ENCODE results near the gene PANX3. TPM values are rescaled to one million over a fixed set of nuclear protein-coding genes. Genes with fewer than 3 reads are reported as not detected.

PANX3 gene
- total RNA-seq, 1 experiment from 2014 or later, result not detected

GRCh38 chr11:124657904-124658303, 46.7 kb downstream of the PANX3 start:
- H3K27me3 Mint-ChIP-seq (ENCODE audit: low read depth), result 0 out of 2 replicates have a peak, but pooled peaks cover 1% of the 10 kb centered on the region
- no peaks in the 10 kb centered on the region for H3K79me1 ChIP-seq (ENCODE audit: insufficient read depth, low read depth, low read length, poor library complexity, severe bottlenecking)
- no peak overlapping the region for H3K18ac ChIP-seq (ENCODE audit: insufficient read length, low read depth, low read length)
- 0 out of 5 replicates have a peak overlapping the region, but pooled peaks of 1 of the 2 experiments have one; percentile 3 for H3K4me3 Mint-ChIP-seq
- H2BK5ac ChIP-seq (ENCODE audit: insufficient read length, low read length), result no peak overlapping the region
- peaks cover 4% of the 10 kb centered on the region; the same call in 1 of the 2 replicates for H3K4me1 ChIP-seq (ENCODE audit: insufficient read depth, low read length)
- H3K36me3 Mint-ChIP-seq (ENCODE audit: insufficient read depth in 1 of 3, low read depth in 3 of 3), result no peaks in the 10 kb centered on the region; a peak in 1 of 7 replicates
- no peak for DNase-seq
- no peaks in the 10 kb centered on the region for H3K27me3 ChIP-seq (ENCODE audit: insufficient read depth, low read length)
- H3T11ph ChIP-seq (ENCODE audit: low read length), result no peak overlapping the region
- WGBS (ENCODE audit: extremely low coverage, insufficient read length, low lambda C conversion rate), result no CpG with 5 or more reads among the region's 5 CpGs
- H3K4me1 Mint-ChIP-seq, result peaks cover 18 to 19% of the 10 kb centered on the region in 2 experiments
- H3K56ac ChIP-seq (ENCODE audit: insufficient read length, low read depth, low read length), result no peak overlapping the region
- H4K20me1 ChIP-seq (ENCODE audit: control insufficient read depth, insufficient read depth, insufficient read length), result no peaks in the 10 kb centered on the region
- no peak overlapping the region for H4K91ac ChIP-seq (ENCODE audit: insufficient read length, low read depth, low read length)
- H3K27ac ChIP-seq (ENCODE audit: insufficient read length, low read depth, low read length), result no peak overlapping the region
- no peak overlapping the region for H2AFZ ChIP-seq (ENCODE audit: low read length)
- no peaks in the 10 kb centered on the region for H3K79me2 ChIP-seq (ENCODE audit: insufficient read depth, low read length)
- no peak overlapping the region for H3K23ac ChIP-seq (ENCODE audit: insufficient read length, low read depth, low read length)
- H3K9me3 Mint-ChIP-seq, result no peaks in the 10 kb centered on the region; a peak in 1 of 5 replicates
- H3K4ac ChIP-seq (ENCODE audit: low read depth, low read length), result no peak overlapping the region
- no peak overlapping the region for H4K8ac ChIP-seq (replicated peaks; ENCODE audit: insufficient read length, low read depth, low read length)
- H2BK15ac ChIP-seq (ENCODE audit: low read depth, low read length), result no peak overlapping the region
- no peak overlapping the region for H2BK12ac ChIP-seq (ENCODE audit: insufficient read length, low read depth, low read length)
- no peak overlapping the region for H2AK5ac ChIP-seq (ENCODE audit: insufficient read length, low read length)
- no peak overlapping the region for H3K9ac ChIP-seq (ENCODE audit: extremely low read depth, insufficient read length, low read length)
- no peak overlapping the region for H2BK120ac ChIP-seq (ENCODE audit: low read depth, low read length, poor library complexity, severe bottlenecking)
- H2BK20ac ChIP-seq (ENCODE audit: low read depth, low read length, poor library complexity, severe bottlenecking), result no peak overlapping the region
- no peak overlapping the region for H4K5ac ChIP-seq (ENCODE audit: insufficient read length, low read depth, low read length)
- H3K4me2 ChIP-seq (ENCODE audit: insufficient read depth, insufficient read length, low read length), result no peak overlapping the region
- TF ChIP-seq, protein P1, sequence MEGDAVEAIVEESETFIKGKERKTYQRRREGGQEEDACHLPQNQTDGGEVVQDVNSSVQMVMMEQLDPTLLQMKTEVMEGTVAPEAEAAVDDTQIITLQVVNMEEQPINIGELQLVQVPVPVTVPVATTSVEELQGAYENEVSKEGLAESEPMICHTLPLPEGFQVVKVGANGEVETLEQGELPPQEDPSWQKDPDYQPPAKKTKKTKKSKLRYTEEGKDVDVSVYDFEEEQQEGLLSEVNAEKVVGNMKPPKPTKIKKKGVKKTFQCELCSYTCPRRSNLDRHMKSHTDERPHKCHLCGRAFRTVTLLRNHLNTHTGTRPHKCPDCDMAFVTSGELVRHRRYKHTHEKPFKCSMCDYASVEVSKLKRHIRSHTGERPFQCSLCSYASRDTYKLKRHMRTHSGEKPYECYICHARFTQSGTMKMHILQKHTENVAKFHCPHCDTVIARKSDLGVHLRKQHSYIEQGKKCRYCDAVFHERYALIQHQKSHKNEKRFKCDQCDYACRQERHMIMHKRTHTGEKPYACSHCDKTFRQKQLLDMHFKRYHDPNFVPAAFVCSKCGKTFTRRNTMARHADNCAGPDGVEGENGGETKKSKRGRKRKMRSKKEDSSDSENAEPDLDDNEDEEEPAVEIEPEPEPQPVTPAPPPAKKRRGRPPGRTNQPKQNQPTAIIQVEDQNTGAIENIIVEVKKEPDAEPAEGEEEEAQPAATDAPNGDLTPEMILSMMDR (conservative IDR thresholded peaks at IDR 0.05), result no peak
- H3K9me3 ChIP-seq (ENCODE audit: control insufficient read depth, low read depth, low read length), result no peaks in the 10 kb centered on the region
- H3K23me2 ChIP-seq (ENCODE audit: insufficient read length, low read depth, low read length, poor library complexity, severe bottlenecking), result no peaks in the 10 kb centered on the region
- H3K14ac ChIP-seq (ENCODE audit: insufficient read depth, low read length), result no peak overlapping the region
- no peak overlapping the region for H3K27ac Mint-ChIP-seq
